Heart left ventricle (tissue), 16 donors: ENCODE data around the gene SLC25A1. TPM values are rescaled to one million over a fixed set of nuclear protein-coding genes. Genes with fewer than 3 reads are reported as not detected.
A peak's percentile ranks its signal among the peaks of the same experiment; 100 is the strongest.

ENCODE experiments used
- ATAC-seq, 4 donors: fragments of 200-7000 bp; cut with Tn5 transposase; one replicate each; pipeline ENCODE4 v1.9.1; 2020 to 2022; ENCODE audit warnings: moderate library complexity in 4 of 4, mild to moderate bottlenecking in 3 of 4, moderate number of reproducible peaks in 1 of 4
- DNase-seq, 5 donors: peaks; one replicate each; pipeline ENCODE4 v3.0.0-alpha.2; 2020
- H3K27ac ChIP-seq, 12 donors: fragments of 200-600 bp; sonication (generic) in 4 of 12; one replicate each; pipeline versions ENCODE4 v1.5.0 to v1.8.0; 2016 to 2022; ENCODE audit warnings: mild to moderate bottlenecking in 2 of 12
- H3K27me3 ChIP-seq, 9 donors: fragments of 200-600 bp; sonication (generic) in 2 of 9; one replicate each; pipeline versions ENCODE4 v1.5.1 to v1.8.0; 2016 to 2022; ENCODE audit warnings: mild to moderate bottlenecking in 3 of 9
- H3K36me3 ChIP-seq, 9 donors: fragments of 200-600 bp; sonication (generic) in 2 of 9; one replicate each; pipeline versions ENCODE4 v1.5.0 to v1.8.0; 2018 to 2022; ENCODE audit warnings: mild to moderate bottlenecking in 2 of 9
- H3K4me1 ChIP-seq, 12 donors: fragments of 200-600 bp; sonication (generic) in 4 of 12; one replicate each; pipeline versions ENCODE4 v1.5.0 to v1.8.0; 2016 to 2022; ENCODE audit warnings: mild to moderate bottlenecking in 3 of 12
- H3K4me3 ChIP-seq, 12 donors: fragments of 200-600 bp; sonication (generic) in 4 of 12; one replicate each; pipeline versions ENCODE4 v1.5.0 to v1.8.0; 2017 to 2022; ENCODE audit warnings: mild to moderate bottlenecking in 9 of 12, moderate library complexity in 4 of 12
- H3K9me3 ChIP-seq, 12 donors: fragments of 200-600 bp; sonication (generic) in 4 of 12; one replicate each; pipeline versions ENCODE4 v1.5.0 to v1.8.0; 2016 to 2022; ENCODE audit warnings: mild to moderate bottlenecking in 1 of 12
- CTCF ChIP-seq, 12 donors: fragments of 200-600 bp; sonication (generic) in 4 of 12; IDR thresholded peaks; one replicate each; pipeline versions ENCODE4 v1.5.0 to v1.8.0; 2018 to 2022; ENCODE audit warnings: antibody characterized with exemption in 12 of 12, mild to moderate bottlenecking in 5 of 12
- POLR2A ChIP-seq, 2 donors: fragments of 450-650 bp; IDR thresholded peaks; one replicate each; pipeline ENCODE4 v1.6.1; 2017; ENCODE audit warnings: antibody characterized with exemption in 2 of 2, mild to moderate bottlenecking in 2 of 2, moderate library complexity in 2 of 2
- WGBS, 4 donors: extraction: QIAGEN DNeasy Blood & Tissue Kit in 2 of 4; methylation state at CpG; one replicate each; pipeline versions ENCODE4 v1.1.5 to v1.1.7; 2013 to 2018; 5-methylcytosine and 5-hydroxymethylcytosine counted together
- intact Hi-C, 10 donors: fragments of 100-400 bp; cut with DNase I; formaldehyde crosslinking; loops; one replicate each; pipeline versions ENCODE4 v1.11.1 to v1.14.2; 2022
- polyA plus RNA-seq, 2 donors: library from polyadenylated mRNA; stranded (reverse); fragments of 200-250 nt; gene quantifications; one replicate each; pipeline ENCODE4 v1.2.3, GENCODE V29; 2013
- total RNA-seq, 9 donors: library from RNA; depleted of rRNA in 2 of 9; stranded (reverse); fragments of >200 nt in 2 of 9; fragmentation: NEBNext Ultra II Directional in 3 of 9; extraction: Animal tissue kit (Norgen Biotek cat#: 25700) in 3 of 9; gene quantifications; one replicate each; pipeline versions ENCODE4 v1.1.0 to v1.2.4, GENCODE V29; 2016 to 2023
- donor health status: ischemic (EF 13 %, LVEDD 7.1; RV severe dilation, severe dysfunction).
- donor health status: healthy with polysubstance abuse.
- donor health status: DM: no; HTN: yes; CAD: no.
- donor health status: DM: no; HTN: no; CAD: no.
- donor health status: ischemic (EF 25% LVEDD 6.9; RV normal size, moderate dysfunction).
- donor health status: ischemic (EF 25% LVEDD 5.7; RV mildly dilated, moderate dysfunction).
- donor health status: healthy.
- donor health status: DM: yes; HTN: yes; CAD: no.
- donor health status: ischemic (EF 35%, LVEDD 5.7; RV mildly dilated, moderate dysfunction).
- donor health status: nonischemic (EF 11% LVEDD 7.7; RV severe dilation, severe dysfunction).
- donor health status: DM: yes; HTN: yes; CAD: no.
- donor health status: PGD.
- donor health status: ischemic (EF 29% LVEDD 5.4; RV normal size, mild dysfunction).
- donor health status: nonischemic (EF 23%, LVEDD 6.1; RV moderate dilation, normal function).

The SLC25A1 gene
- total and polyA plus RNA-seq, 11 donors: 16.1 to 35.8 (median 28.4) TPM

DNA sequence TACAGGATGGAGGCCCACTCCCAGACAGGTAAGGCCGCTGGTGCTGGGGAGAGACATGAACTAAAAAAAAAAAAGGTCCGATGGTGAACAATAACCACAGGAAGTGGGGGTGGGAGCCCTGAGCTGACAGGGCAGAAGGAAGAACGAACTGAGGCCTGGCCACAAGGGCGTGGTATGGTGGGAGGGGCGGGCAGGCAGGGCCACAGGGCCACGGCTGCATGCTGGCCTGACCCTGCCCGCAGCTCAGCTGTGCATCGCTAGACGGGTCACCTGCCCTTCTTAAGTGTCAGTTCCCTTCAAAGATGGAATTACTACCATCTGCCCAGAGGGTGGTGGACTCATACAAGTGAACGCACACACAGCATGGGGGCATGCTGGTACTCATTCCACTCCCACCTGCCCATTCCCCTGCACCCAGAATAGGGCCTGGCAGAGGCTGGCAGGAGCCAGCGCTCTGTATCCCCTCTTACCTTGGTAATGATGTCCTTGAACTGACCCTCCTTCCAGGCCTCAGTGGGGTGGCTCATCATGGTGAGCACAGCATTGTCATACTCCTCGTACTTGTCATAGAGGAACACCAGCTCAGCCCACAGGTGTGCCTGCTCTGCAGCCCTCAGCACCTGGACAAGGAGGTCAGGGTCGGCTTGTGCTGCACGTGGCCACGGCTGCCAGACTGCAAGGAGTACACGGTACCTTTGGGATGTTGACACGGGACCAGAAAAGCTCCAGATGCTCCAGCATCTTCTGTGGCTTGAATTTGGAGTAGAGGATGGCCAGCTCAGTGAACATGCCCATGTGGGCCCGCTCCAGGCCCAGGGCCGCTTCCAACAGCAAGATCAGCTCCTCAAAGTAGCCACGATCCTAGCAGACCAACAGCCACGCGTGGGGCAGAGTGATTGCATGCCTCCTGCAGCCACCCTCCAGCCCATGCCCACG lies 17.5 kb upstream of the SLC25A1 start:
- ATAC-seq: peak in 1 of 4 donors; percentile 11
- Histone ChIP-seq H3K36me3 (peaks cover 0 to 46% (median 19%) of the 10 kb centered on the region in 9 donors), H3K27me3 (no peaks in the 10 kb centered on the region), H3K9me3 (no peaks in the 10 kb centered on the region), H3K4me1 (no peaks in the 10 kb centered on the region), H3K4me3 (no peak overlapping the region), H3K27ac (no peak overlapping the region)
- 87 to 90% (median 88%) methylated on average over 22 to 23 of the region's 23 CpGs for WGBS, 4 donors
- no peak for DNase-seq
- intact Hi-C loops: loop anchor here in 1 of 10 donors (10.0 kb wide), 1 partner anchor 269 kb away; no protein-coding TSS in a partner anchor
- TF ChIP-seq POLR2A (IDR thresholded peaks at IDR 0.05) (no peak), CTCF (IDR thresholded peaks at IDR 0.05) (no peak)

DNA sequence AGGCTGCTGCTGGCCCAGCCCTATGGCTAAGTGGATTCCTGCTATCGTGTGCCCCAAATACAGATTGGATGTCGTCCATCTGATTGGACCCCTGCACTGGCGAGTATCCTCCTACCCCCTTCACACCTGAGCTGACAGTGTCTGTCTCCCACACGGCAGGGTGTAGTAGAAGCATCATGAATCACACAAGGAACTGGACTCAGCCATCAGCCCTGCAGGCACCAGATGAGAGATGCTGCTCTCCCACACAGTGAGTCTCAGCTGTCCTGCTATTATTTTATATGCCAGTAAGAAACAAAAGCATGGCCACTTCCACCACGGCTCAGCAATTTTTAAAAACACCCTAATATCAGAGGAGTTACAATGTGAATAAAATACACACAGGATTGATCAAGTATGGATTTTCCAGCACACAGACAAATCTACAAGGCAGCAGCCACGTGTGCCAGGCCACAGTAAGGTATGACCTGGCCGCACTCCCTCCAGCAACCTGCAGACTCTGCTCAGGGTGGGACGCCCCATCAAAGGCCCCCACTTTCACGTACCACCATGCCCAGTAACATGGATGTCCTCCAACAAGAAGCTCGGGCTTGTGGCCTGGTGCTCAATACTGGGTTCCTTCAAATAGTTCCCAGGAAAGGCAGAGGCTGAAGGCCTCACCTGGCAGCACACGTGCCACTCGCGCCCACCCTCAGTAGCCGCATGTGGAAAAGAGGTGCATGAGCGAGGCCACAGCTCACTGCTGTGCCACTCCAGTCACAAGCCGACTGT lies 16.4 kb upstream of the SLC25A1 start:
- WGBS, 4 donors: 94 to 96% (median 95%) methylated on average over 15 to 16 of the region's 16 CpGs
- intact Hi-C loops: loop anchor here in 1 of 10 donors (10.0 kb wide), 1 partner anchor 270 kb away; no protein-coding TSS in a partner anchor
- ATAC-seq: no peak
- TF ChIP-seq CTCF (IDR thresholded peaks at IDR 0.05) (no peak), POLR2A (IDR thresholded peaks at IDR 0.05) (no peak)
- no peak overlapping the region for H3K27ac ChIP-seq
- H3K9me3 ChIP-seq: no peaks in the 10 kb centered on the region
- H3K4me1 ChIP-seq: no peaks in the 10 kb centered on the region
- H3K4me3 ChIP-seq: no peak overlapping the region
- H3K27me3 ChIP-seq: no peaks in the 10 kb centered on the region
- no peak for DNase-seq
- H3K36me3 ChIP-seq: peaks cover 0 to 44% (median 19%) of the 10 kb centered on the region in 9 donors

DNA sequence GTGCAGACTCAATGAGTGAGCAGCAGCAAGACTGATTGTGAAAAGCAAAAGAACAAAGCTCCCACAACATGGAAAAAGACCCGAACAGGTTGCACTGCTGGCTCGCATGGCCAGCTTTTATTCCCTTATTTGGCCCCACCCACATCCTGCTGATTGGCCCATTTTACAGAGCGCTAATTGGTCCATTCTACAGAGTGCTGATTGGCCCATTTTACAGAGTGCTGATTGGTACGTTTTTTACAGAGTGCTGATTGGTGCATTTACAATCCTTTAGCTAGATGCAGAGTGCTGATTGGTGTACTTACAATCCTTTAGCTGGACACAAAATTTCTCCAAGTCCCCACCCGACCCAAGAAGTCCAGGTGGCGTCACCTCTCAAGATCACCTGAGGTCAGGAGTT lies 15.3 kb upstream of the SLC25A1 start:
- DNase-seq: no peak
- Histone ChIP-seq H3K4me1 (no peaks in the 10 kb centered on the region), H3K9me3 (no peaks in the 10 kb centered on the region), H3K4me3 (no peak overlapping the region), H3K36me3 (peaks cover 0 to 36% (median 14%) of the 10 kb centered on the region in 9 donors), H3K27ac (no peak overlapping the region), H3K27me3 (no peaks in the 10 kb centered on the region)
- ATAC-seq: no peak
- TF ChIP-seq CTCF (IDR thresholded peaks at IDR 0.05) (no peak), POLR2A (IDR thresholded peaks at IDR 0.05) (no peak)
- intact Hi-C loops: loop anchor here in 1 of 10 donors (10.0 kb wide), 1 partner anchor 271 kb away; no protein-coding TSS in a partner anchor
- WGBS, 4 donors: 95 to 98% (median 97%) methylated on average over 6 of the region's 6 CpGs
